ENCODE data around the gene SLC39A7.

The SLC39A7 gene

GRCh38 chr6:33171880-33172687, 28.6 kb upstream of the SLC39A7 start:
- Histone ChIP-seq H3K4ac (ENCODE audit: low read depth, low read length) (no peak overlapping the region), H3K79me2 (ENCODE audit: control insufficient read depth, insufficient read depth, low read length, poor library complexity) (no peaks in the 10 kb centered on the region), H3K14ac (ENCODE audit: low read length) (no peak overlapping the region), H3K4me2 (ENCODE audit: low read length) (no peak overlapping the region), H2BK12ac (ENCODE audit: low read length) (no peak overlapping the region), H4K12ac (ENCODE audit: low read depth, low read length) (no peak overlapping the region), H3K79me1 (ENCODE audit: low read length) (no peaks in the 10 kb centered on the region), H3K9ac (ENCODE audit: low read length) (no peak overlapping the region), H3K9me3 (ENCODE audit: insufficient read depth, low read depth, low read length) (no peaks in the 10 kb centered on the region), H3K4me1 (ENCODE audit: control insufficient read depth in 1 of 2, insufficient read depth in 2 of 2, low read length in 2 of 2) (no peaks in the 10 kb centered on the region), H3K4me3 (ENCODE audit: low read depth, low read length) (no peak overlapping the region), H2AK5ac (ENCODE audit: low read length) (no peak overlapping the region), H4K8ac (ENCODE audit: low read depth, low read length) (no peak overlapping the region), H3K18ac (ENCODE audit: low read length) (no peak overlapping the region), H4K91ac (ENCODE audit: low read depth, low read length) (no peak overlapping the region), H3K36me3 (ENCODE audit: control insufficient read depth in 1 of 2, insufficient read depth in 2 of 2, low read length in 2 of 2) (no peaks in the 10 kb centered on the region), H3K27me3 (ENCODE audit: insufficient read depth, low read length) (no peaks in the 10 kb centered on the region), H2BK5ac (ENCODE audit: low read depth, low read length, poor library complexity) (no peak overlapping the region), H3K27ac (ENCODE audit: low read depth, low read length) (no peak overlapping the region), H2AFZ (ENCODE audit: insufficient read depth, low read length, poor library complexity) (no peak overlapping the region), H2BK120ac (ENCODE audit: insufficient read depth, low read length, poor library complexity) (no peak overlapping the region), H3K23ac (ENCODE audit: low read length) (no peak overlapping the region)
- no CpG with 5 or more reads among the region's 8 CpGs for WGBS (ENCODE audit: extremely low coverage, insufficient coverage, insufficient read length)
- no peak for DNase-seq

GRCh38 chr6:33172688-33173534, 27.8 kb upstream of the SLC39A7 start:
- Histone ChIP-seq H3K79me1 (ENCODE audit: low read length) (no peaks in the 10 kb centered on the region), H2BK12ac (ENCODE audit: low read length) (no peak overlapping the region), H3K27ac (ENCODE audit: low read depth, low read length) (no peak overlapping the region), H3K27me3 (ENCODE audit: insufficient read depth, low read length) (no peaks in the 10 kb centered on the region), H3K36me3 (ENCODE audit: control insufficient read depth in 1 of 2, insufficient read depth in 2 of 2, low read length in 2 of 2) (no peaks in the 10 kb centered on the region), H2AK5ac (ENCODE audit: low read length) (no peak overlapping the region), H3K4me3 (ENCODE audit: low read depth, low read length) (no peak overlapping the region), H4K8ac (ENCODE audit: low read depth, low read length) (no peak overlapping the region), H4K12ac (ENCODE audit: low read depth, low read length) (no peak overlapping the region), H3K9ac (ENCODE audit: low read length) (no peak overlapping the region), H3K9me3 (ENCODE audit: insufficient read depth, low read depth, low read length) (no peaks in the 10 kb centered on the region), H3K14ac (ENCODE audit: low read length) (no peak overlapping the region), H2BK5ac (ENCODE audit: low read depth, low read length, poor library complexity) (no peak overlapping the region), H3K18ac (ENCODE audit: low read length) (no peak overlapping the region), H3K23ac (ENCODE audit: low read length) (no peak overlapping the region), H4K91ac (ENCODE audit: low read depth, low read length) (no peak overlapping the region), H3K79me2 (ENCODE audit: control insufficient read depth, insufficient read depth, low read length, poor library complexity) (no peaks in the 10 kb centered on the region), H2BK120ac (ENCODE audit: insufficient read depth, low read length, poor library complexity) (no peak overlapping the region), H3K4me1 (ENCODE audit: control insufficient read depth in 1 of 2, insufficient read depth in 2 of 2, low read length in 2 of 2) (no peaks in the 10 kb centered on the region), H2AFZ (ENCODE audit: insufficient read depth, low read length, poor library complexity) (no peak overlapping the region), H3K4me2 (ENCODE audit: low read length) (no peak overlapping the region), H3K4ac (ENCODE audit: low read depth, low read length) (no peak overlapping the region)
- no CpG with 5 or more reads among the region's 16 CpGs for WGBS (ENCODE audit: extremely low coverage, insufficient coverage, insufficient read length)
- no peak for DNase-seq

GRCh38 chr6:33173535-33174180, 27.0 kb upstream of the SLC39A7 start:
- H3K4ac ChIP-seq (ENCODE audit: low read depth, low read length) = no peak overlapping the region
- H3K23ac ChIP-seq (ENCODE audit: low read length) = no peak overlapping the region
- DNase-seq = no peak
- H3K4me3 ChIP-seq (ENCODE audit: low read depth, low read length) = no peak overlapping the region
- no peak overlapping the region for H4K91ac ChIP-seq (ENCODE audit: low read depth, low read length)
- no peak overlapping the region for H3K4me2 ChIP-seq (ENCODE audit: low read length)
- no peak overlapping the region for H4K8ac ChIP-seq (ENCODE audit: low read depth, low read length)
- no peak overlapping the region for H3K18ac ChIP-seq (ENCODE audit: low read length)
- no peak overlapping the region for H2BK120ac ChIP-seq (ENCODE audit: insufficient read depth, low read length, poor library complexity)
- H3K36me3 ChIP-seq (ENCODE audit: control insufficient read depth in 1 of 2, insufficient read depth in 2 of 2, low read length in 2 of 2) = no peaks in the 10 kb centered on the region
- H3K27me3 ChIP-seq (ENCODE audit: insufficient read depth, low read length) = no peaks in the 10 kb centered on the region
- no CpG with 5 or more reads among the region's 11 CpGs for WGBS (ENCODE audit: extremely low coverage, insufficient coverage, insufficient read length)
- H2AK5ac ChIP-seq (ENCODE audit: low read length) = no peak overlapping the region
- no peak overlapping the region for H4K12ac ChIP-seq (ENCODE audit: low read depth, low read length)
- H3K14ac ChIP-seq (ENCODE audit: low read length) = no peak overlapping the region
- no peaks in the 10 kb centered on the region for H3K9me3 ChIP-seq (ENCODE audit: insufficient read depth, low read depth, low read length)
- no peak overlapping the region for H3K27ac ChIP-seq (ENCODE audit: low read depth, low read length)
- no peak overlapping the region for H2BK12ac ChIP-seq (ENCODE audit: low read length)
- no peaks in the 10 kb centered on the region for H3K4me1 ChIP-seq (ENCODE audit: control insufficient read depth in 1 of 2, insufficient read depth in 2 of 2, low read length in 2 of 2)
- no peak overlapping the region for H2BK5ac ChIP-seq (ENCODE audit: low read depth, low read length, poor library complexity)
- no peak overlapping the region for H3K9ac ChIP-seq (ENCODE audit: low read length)
- H3K79me1 ChIP-seq (ENCODE audit: low read length) = no peaks in the 10 kb centered on the region
- no peak overlapping the region for H2AFZ ChIP-seq (ENCODE audit: insufficient read depth, low read length, poor library complexity)
- no peaks in the 10 kb centered on the region for H3K79me2 ChIP-seq (ENCODE audit: control insufficient read depth, insufficient read depth, low read length, poor library complexity)

- no peaks in the 10 kb centered on the region for H3K27me3 ChIP-seq (ENCODE audit: insufficient read depth, low read length)
- no peak overlapping the region for H4K91ac ChIP-seq (ENCODE audit: low read depth, low read length)
- no peaks in the 10 kb centered on the region for H3K36me3 ChIP-seq (ENCODE audit: control insufficient read depth in 1 of 2, insufficient read depth in 2 of 2, low read length in 2 of 2)
- DNase-seq = no peak
- H3K79me1 ChIP-seq (ENCODE audit: low read length) = no peaks in the 10 kb centered on the region
- H3K18ac ChIP-seq (ENCODE audit: low read length) = no peak overlapping the region
- H3K23ac ChIP-seq (ENCODE audit: low read length) = no peak overlapping the region
- H3K27ac ChIP-seq (ENCODE audit: low read depth, low read length) = no peak overlapping the region
- no peak overlapping the region for H2AK5ac ChIP-seq (ENCODE audit: low read length)
- H3K14ac ChIP-seq (ENCODE audit: low read length) = no peak overlapping the region
- WGBS (ENCODE audit: extremely low coverage, insufficient coverage, insufficient read length) = no CpG with 5 or more reads among the region's 4 CpGs
- H3K9ac ChIP-seq (ENCODE audit: low read length) = no peak overlapping the region
- no peaks in the 10 kb centered on the region for H3K79me2 ChIP-seq (ENCODE audit: control insufficient read depth, insufficient read depth, low read length, poor library complexity)
- no peak overlapping the region for H3K4me2 ChIP-seq (ENCODE audit: low read length)
- H2BK5ac ChIP-seq (ENCODE audit: low read depth, low read length, poor library complexity) = no peak overlapping the region
- no peaks in the 10 kb centered on the region for H3K4me1 ChIP-seq (ENCODE audit: control insufficient read depth in 1 of 2, insufficient read depth in 2 of 2, low read length in 2 of 2)
- H3K4ac ChIP-seq (ENCODE audit: low read depth, low read length) = no peak overlapping the region
- no peak overlapping the region for H4K8ac ChIP-seq (ENCODE audit: low read depth, low read length)
- no peak overlapping the region for H2AFZ ChIP-seq (ENCODE audit: insufficient read depth, low read length, poor library complexity)
- no peak overlapping the region for H2BK12ac ChIP-seq (ENCODE audit: low read length)
- H3K9me3 ChIP-seq (ENCODE audit: insufficient read depth, low read depth, low read length) = no peaks in the 10 kb centered on the region
- H3K4me3 ChIP-seq (ENCODE audit: low read depth, low read length) = no peak overlapping the region
- no peak overlapping the region for H2BK120ac ChIP-seq (ENCODE audit: insufficient read depth, low read length, poor library complexity)
- no peak overlapping the region for H4K12ac ChIP-seq (ENCODE audit: low read depth, low read length)
Observed at GRCh38 chr6:33174784-33175183, 25.9 kb upstream of the SLC39A7 start.

Measured in trophoblast cell (in vitro differentiated cells and primary cell).